ENCODE measurements around the gene PDCD10.

PDCD10 gene

DNA sequence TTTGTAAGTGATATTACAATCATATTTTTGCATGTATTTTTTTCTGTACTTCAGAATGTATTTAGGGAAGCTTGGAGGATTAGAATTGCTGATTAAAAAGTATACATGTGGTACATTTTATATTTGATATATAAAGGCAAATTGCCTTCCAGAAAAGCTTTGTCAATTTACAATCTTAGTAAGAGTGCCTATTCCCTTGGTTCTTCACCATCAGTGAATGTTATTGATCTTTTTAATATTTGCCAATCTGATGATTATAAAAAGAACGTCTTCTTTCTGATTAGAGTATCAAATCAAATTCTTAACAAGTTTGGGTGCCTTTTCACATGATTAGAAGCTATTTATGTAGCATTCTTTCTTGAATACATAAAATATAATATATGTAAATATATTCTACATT lies 90.1 kb downstream of the PDCD10 start:
- no peaks in the 10 kb centered on the region for H3K36me3 Mint-ChIP-seq

More for the DNA sequence above, 90.1 kb downstream of the PDCD10 start:
- H3K4me3 Mint-ChIP-seq = no peak overlapping the region
- H3K27me3 Mint-ChIP-seq = no peaks in the 10 kb centered on the region
- no peak overlapping the region for H3K27ac Mint-ChIP-seq
- H3K4me1 Mint-ChIP-seq = no peaks in the 10 kb centered on the region
- peaks cover 3% of the 10 kb centered on the region for H3K9me3 Mint-ChIP-seq
- no peak for DNase-seq
- CTCF ChIA-PET = no interaction called here

Data from activated naive CD4-positive, alpha-beta T cell treated with anti-CD3 and anti-CD28 coated beads, Interleukin-2, amount 10 ng/mL, durations not matched to agents 7 days and 5 days (primary cell).